H1 (cell line): ENCODE measurements around the gene PNMA8C. TPM values are rescaled to one million over a fixed set of nuclear protein-coding genes. Genes with fewer than 3 reads are reported as not detected.

Experiments
- CTCF ChIA-PET: fragments of 300-600 bp; sonication (Branson Sonifier 250); formaldehyde crosslinking; loops from one replicate; lab custom pipeline; 2021; ENCODE audit not compliant: partially characterized antibody; lab: Charles Lee
- POLR2A ChIA-PET: fragments of 300-600 bp; sonication (Branson Sonifier 250); formaldehyde crosslinking; loops from one replicate; lab custom pipeline; 2021; ENCODE audit warnings: inconsistent platforms; ENCODE audit not compliant: partially characterized antibody; lab: Charles Lee
- DNase-seq, 2 experiments: peaks; one replicate each; pipeline versions ENCODE4 v3.0.0 to v3.0.0-alpha.2; 2010 to 2022; ENCODE audit warnings: low spot score in 2 of 2, low read depth in 1 of 2, mixed read lengths in 1 of 2
- FAIRE-seq: peaks from 2 replicates; lab custom pipeline; 2011; peaks lifted over from hg19 to GRCh38; lab: Jason Lieb, UNC
- H2AFZ ChIP-seq: 2 replicates; pipeline ENCODE4 v1.8.1; 2012; ENCODE audit warnings: low read length, inconsistent platforms
- H2AK5ac ChIP-seq: 2 replicates; pipeline ENCODE4 v1.6.1; 2013; ENCODE audit warnings: low read depth, low read length
- H2BK120ac ChIP-seq: replicated peaks from 2 replicates; pipeline ENCODE3; 2013; ENCODE audit warnings: low read depth, low read length, inconsistent platforms
- H2BK12ac ChIP-seq: 2 replicates; pipeline ENCODE4 v1.6.1; 2013; ENCODE audit warnings: low read depth, low read length
- H2BK15ac ChIP-seq: 2 replicates; pipeline ENCODE4 v1.6.1; 2013; ENCODE audit warnings: low read length
- H2BK20ac ChIP-seq: 2 replicates; pipeline ENCODE4 v1.6.1; 2013; ENCODE audit warnings: low read length
- H2BK5ac ChIP-seq: 2 replicates; pipeline ENCODE4 v1.6.1; 2013; ENCODE audit warnings: low read depth, low read length
- H3K14ac ChIP-seq: 2 replicates; pipeline ENCODE4 v1.6.1; 2013; ENCODE audit warnings: inconsistent platforms; ENCODE audit not compliant: insufficient read length
- H3K18ac ChIP-seq: 2 replicates; pipeline ENCODE4 v1.6.1; 2013; ENCODE audit warnings: low read length; ENCODE audit errors: extremely low read depth
- H3K23ac ChIP-seq: 2 replicates; pipeline ENCODE4 v1.6.1; 2013; ENCODE audit warnings: inconsistent platforms; ENCODE audit not compliant: insufficient read length
- H3K23me2 ChIP-seq: 2 replicates; pipeline ENCODE4 v1.6.1; 2013; ENCODE audit warnings: low read depth, low read length
- H3K27ac ChIP-seq: 2 replicates; pipeline ENCODE4 v1.6.1; 2011; ENCODE audit warnings: low read depth, low read length, inconsistent platforms
- H3K27me3 ChIP-seq, 4 experiments: replicated peaks in 1 of 4; 1 replicate in 1 of 4; 2 replicates in 3 of 4; pipeline versions ENCODE4 v1.6.1 to v1.8.1; 2011 to 2013; ENCODE audit warnings: low read length in 3 of 4, mild to moderate bottlenecking in 3 of 4, inconsistent platforms in 2 of 4, mixed read lengths in 2 of 4, moderate library complexity in 1 of 4; ENCODE audit not compliant: control insufficient read depth in 3 of 4, insufficient read depth in 3 of 4; ENCODE audit errors: extremely low read depth in 1 of 4
- H3K36me3 ChIP-seq, 4 experiments: 2 replicates each; pipeline versions ENCODE4 v1.6.1 to v1.8.1; 2011 to 2013; ENCODE audit warnings: mild to moderate bottlenecking in 4 of 4, low read length in 3 of 4, moderate library complexity in 2 of 4, control low read depth in 1 of 4, inconsistent platforms in 1 of 4; ENCODE audit not compliant: insufficient read depth in 4 of 4, control insufficient read depth in 2 of 4
- H3K4ac ChIP-seq: replicated peaks from 2 replicates; pipeline ENCODE3; 2013; ENCODE audit warnings: low read length, low read depth, mixed read lengths, inconsistent platforms; ENCODE audit not compliant: insufficient read length
- H3K4me1 ChIP-seq, 4 experiments: replicated peaks in 1 of 4; 1 replicate in 1 of 4; 2 replicates in 3 of 4; pipeline versions ENCODE4 v1.6.1 to v1.8.1; 2011 to 2013; ENCODE audit warnings: low read length in 3 of 4, inconsistent platforms in 2 of 4, mixed read lengths in 1 of 4; ENCODE audit not compliant: insufficient read depth in 4 of 4, control insufficient read depth in 3 of 4
- H3K4me2 ChIP-seq, 2 experiments: 2 replicates each; pipeline versions ENCODE4 v1.6.1 to v1.8.1; 2011 to 2013; ENCODE audit warnings: low read depth in 2 of 2, low read length in 2 of 2, control low read depth in 1 of 2, inconsistent platforms in 1 of 2, mild to moderate bottlenecking in 1 of 2; ENCODE audit not compliant: insufficient read depth in 1 of 2
- H3K4me3 ChIP-seq, 4 experiments: fragments of 200-600, 300-600 bp in 1 of 4; sonication (generic), shearing (Covaris generic), sonication (Bioruptor Twin) in 1 of 4; 2 replicates each; pipeline versions ENCODE4 v1.5.1 to v1.8.1; 2011 to 2016; ENCODE audit warnings: low read length in 4 of 4, low read depth in 3 of 4, control low read depth in 2 of 4, inconsistent platforms in 2 of 4, mild to moderate bottlenecking in 2 of 4, mixed read lengths in 1 of 4, moderate library complexity in 1 of 4; ENCODE audit not compliant: insufficient read depth in 2 of 4; ENCODE audit errors: extremely low read depth in 1 of 4
- H3K56ac ChIP-seq: replicated peaks from 2 replicates; pipeline ENCODE3; 2013; ENCODE audit warnings: low read depth, mild to moderate bottlenecking, mixed read lengths, low read length, inconsistent platforms; ENCODE audit not compliant: insufficient read length
- H3K79me1 ChIP-seq: 2 replicates; pipeline ENCODE4 v1.6.1; 2013; ENCODE audit warnings: low read depth, low read length, control low read depth
- H3K79me2 ChIP-seq, 2 experiments: 2 replicates each; pipeline versions ENCODE4 v1.6.1 to v1.8.1; 2012 to 2013; ENCODE audit warnings: low read length in 2 of 2, mild to moderate bottlenecking in 2 of 2, inconsistent platforms in 1 of 2; ENCODE audit not compliant: insufficient read depth in 2 of 2, control insufficient read depth in 1 of 2
- H3K9ac ChIP-seq, 4 experiments: replicated peaks in 1 of 4; 1 replicate in 1 of 4; 2 replicates in 3 of 4; pipeline versions ENCODE4 v1.6.1 to v1.8.1; 2011 to 2013; ENCODE audit warnings: low read depth in 3 of 4, low read length in 3 of 4, control low read depth in 2 of 4, mild to moderate bottlenecking in 2 of 4, moderate library complexity in 2 of 4, inconsistent platforms in 1 of 4; ENCODE audit errors: extremely low read depth in 1 of 4
- H3K9me3 ChIP-seq, 2 experiments: 2 replicates each; pipeline versions ENCODE4 v1.6.1 to v1.8.1; 2012 to 2013; ENCODE audit warnings: mild to moderate bottlenecking in 2 of 2, moderate library complexity in 2 of 2, control low read depth in 1 of 2, inconsistent platforms in 1 of 2, low read depth in 1 of 2, low read length in 1 of 2, mixed read lengths in 1 of 2; ENCODE audit not compliant: insufficient read depth in 2 of 2
- H4K20me1 ChIP-seq, 2 experiments: replicated peaks in 1 of 2; 2 replicates each; pipeline versions ENCODE3 to v1.8.1; 2011 to 2013; ENCODE audit warnings: inconsistent platforms in 2 of 2, low read length in 2 of 2, mild to moderate bottlenecking in 1 of 2; ENCODE audit not compliant: insufficient read depth in 2 of 2, control insufficient read depth in 1 of 2
- H4K5ac ChIP-seq: 2 replicates; pipeline ENCODE4 v1.6.1; 2013; ENCODE audit warnings: low read length, low read depth, mixed read lengths, inconsistent platforms; ENCODE audit not compliant: insufficient read length
- H4K8ac ChIP-seq: 2 replicates; pipeline ENCODE4 v1.8.0; 2013; ENCODE audit warnings: mild to moderate bottlenecking, moderate library complexity, low read length, inconsistent platforms; ENCODE audit not compliant: insufficient read depth; ENCODE audit errors: extremely low read depth
- H4K91ac ChIP-seq: replicated peaks from 2 replicates; pipeline ENCODE3; 2013; ENCODE audit warnings: low read length, mixed read lengths, inconsistent platforms; ENCODE audit not compliant: insufficient read length
- CEBPB ChIP-seq: IDR thresholded peaks from 2 replicates; pipeline ENCODE4 v1.6.1; 2012; ENCODE audit warnings: low read depth, low read length
- CHD1 ChIP-seq: IDR thresholded peaks from 2 replicates; pipeline ENCODE4 v1.6.1; 2012; ENCODE audit warnings: low read depth, low read length, improper control_type of control experiment
- CHD2 ChIP-seq: IDR thresholded peaks from 2 replicates; pipeline ENCODE4 v1.6.1; 2012; ENCODE audit warnings: low read length, improper control_type of control experiment
- CREB1 ChIP-seq: IDR thresholded peaks from 2 replicates; pipeline ENCODE4 v1.6.1; 2012; ENCODE audit warnings: inconsistent platforms
- EGR1 ChIP-seq: IDR thresholded peaks from 2 replicates; pipeline ENCODE4 v1.6.1; 2011; ENCODE audit warnings: low read depth, low read length, borderline replicate concordance
- EP300 ChIP-seq, 2 experiments: IDR thresholded peaks; 1 replicate in 1 of 2; 2 replicates in 1 of 2; pipeline ENCODE4 v1.6.1; 2011 to 2012; ENCODE audit warnings: low read depth in 2 of 2, low read length in 2 of 2, mild to moderate bottlenecking in 2 of 2, borderline replicate concordance in 1 of 2, inconsistent platforms in 1 of 2, moderate library complexity in 1 of 2
- JUN ChIP-seq: IDR thresholded peaks from 2 replicates; pipeline ENCODE4 v1.6.1; 2011; ENCODE audit warnings: low read depth, mild to moderate bottlenecking, improper control_type of control experiment, low read length
- KDM4A ChIP-seq: IDR thresholded peaks from one replicate; pipeline ENCODE4 v1.7.1; 2012; ENCODE audit warnings: low read depth, mild to moderate bottlenecking, moderate library complexity, low read length, inconsistent platforms; ENCODE audit not compliant: severe bottlenecking
- RBBP5 ChIP-seq: IDR thresholded peaks from 2 replicates; pipeline ENCODE4 v1.7.1; 2012; ENCODE audit warnings: low read depth, mild to moderate bottlenecking, inconsistent platforms, low read length, moderate library complexity, borderline replicate concordance
- RNF2 ChIP-seq: fragments of 200-900, 300-1000 bp; sonication (generic); IDR thresholded peaks from 2 replicates; pipeline ENCODE4 v1.7.1; 2016; ENCODE audit warnings: borderline replicate concordance, low read depth, mild to moderate bottlenecking, antibody characterized with exemption, low read length; ENCODE audit not compliant: poor library complexity, severe bottlenecking; ENCODE audit errors: missing control alignments
- SP2 ChIP-seq: IDR thresholded peaks from 2 replicates; pipeline ENCODE4 v1.6.1; 2012; ENCODE audit warnings: mild to moderate bottlenecking, low read length, inconsistent platforms
- SP4 ChIP-seq: IDR thresholded peaks from 2 replicates; pipeline ENCODE4 v1.6.1; 2012; ENCODE audit warnings: low read length, inconsistent platforms
- TCF12 ChIP-seq: IDR thresholded peaks from 2 replicates; pipeline ENCODE4 v1.6.1; 2011; ENCODE audit warnings: low read depth, mild to moderate bottlenecking, low read length
- WGBS, 2 experiments: shearing (Covaris generic) in 1 of 2; methylation state at CpG; one replicate each; pipeline versions ENCODE4 v1.1.6 to v1.1.7; 2013 to 2015; ENCODE audit warnings: low lambda C conversion rate in 2 of 2, mixed read lengths in 2 of 2, inconsistent platforms in 1 of 2, low coverage in 1 of 2, missing lambda C conversion rate in 1 of 2; ENCODE audit not compliant: insufficient replicate concordance in 2 of 2, insufficient coverage in 1 of 2, insufficient read length in 1 of 2; ENCODE audit errors: extremely low coverage in 1 of 2, missing lambda C conversion rate in 1 of 2; 5-methylcytosine and 5-hydroxymethylcytosine counted together
- polyA plus RNA-seq, 7 experiments: library from polyadenylated mRNA; depleted of rRNA in 3 of 7; stranded (reverse) in 5 of 7; unstranded in 2 of 7; fragments of >200 nt in 5 of 7; fragments of 200-250 nt in 2 of 7; gene quantifications; 1 replicate in 5 of 7; 2 replicates in 1 of 7; 4 replicates in 1 of 7; pipeline versions ENCODE4 v1.2.1 to v1.2.3, GENCODE V29; 2011 to 2013; ENCODE audit warnings: missing spikeins in 2 of 7, mixed read lengths in 2 of 7
- total RNA-seq: library from RNA; stranded (reverse); fragmentation: NEBNext Ultra II Directional; extraction: Animal tissue kit (Norgen Biotek cat#: 25700); gene quantifications from 2 replicates; pipeline ENCODE4 v1.2.1, GENCODE V29; 2021

The PNMA8C gene
- total and polyA plus RNA-seq, 2 of the 8 experiments (the other 6 are each of a cell fraction or from before 2014, with no cell fraction given): 0.53 to 1.8 TPM

DNA sequence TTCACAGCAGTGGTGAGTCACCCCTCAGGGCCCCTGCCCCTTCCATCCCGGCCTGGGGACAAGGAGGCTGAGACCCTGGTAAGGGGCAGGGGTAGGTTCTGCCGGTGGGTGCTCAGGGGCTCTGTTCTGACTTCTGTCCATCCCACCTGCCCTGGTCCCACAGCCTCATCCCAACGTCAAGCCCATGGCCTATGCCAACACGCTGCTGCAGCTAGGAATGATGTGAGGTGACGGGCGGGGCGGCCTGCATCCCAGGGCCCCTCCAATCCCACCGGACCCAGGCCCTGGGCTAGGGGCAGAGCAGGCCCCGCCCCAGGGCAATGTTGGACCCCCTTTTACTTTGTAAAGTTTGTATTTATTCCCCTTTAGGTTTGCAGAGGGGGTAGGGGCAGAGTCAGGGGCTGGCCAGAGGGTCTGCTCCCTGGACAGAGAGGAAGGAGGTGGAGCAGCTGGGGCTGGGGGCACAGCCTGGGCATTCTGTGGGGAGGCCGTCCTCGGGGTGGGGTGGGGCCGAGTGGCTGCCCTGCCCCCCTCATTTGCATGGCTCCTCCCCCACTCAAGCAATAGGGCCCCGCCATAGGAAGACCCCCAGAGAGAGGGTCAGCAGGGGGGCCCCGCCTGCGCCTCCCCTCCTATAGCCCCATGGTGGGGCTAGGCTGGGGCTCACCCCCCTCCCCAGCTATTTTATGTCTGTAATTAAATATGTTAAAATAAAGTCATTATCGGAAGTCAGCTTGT, 38.4 kb downstream of the PNMA8C start:
- Histone ChIP-seq H3K4me1 (no peaks in the 10 kb centered on the region; a peak in 2 of 7 replicates), H2AK5ac (no peak overlapping the region), H3K36me3 (peaks cover 7 to 50% (median 40%) of the 10 kb centered on the region in 4 experiments; a peak in 6 of 8 replicates), H3K18ac (no peak overlapping the region), H3K14ac (no peak overlapping the region), H3K9ac (no peak overlapping the region), H3K27me3 (no peaks in the 10 kb centered on the region), H2BK12ac (no peak overlapping the region), H3K79me1 (no peaks in the 10 kb centered on the region; the same call in 1 of the 2 replicates), H3K4me2 (no peak overlapping the region), H3K79me2 (no peaks in the 10 kb centered on the region), H3K9me3 (no peaks in the 10 kb centered on the region; a peak in 1 of 4 replicates), H2BK120ac (no peak overlapping the region), H2BK15ac (no peak overlapping the region), H4K20me1 (peaks cover 0 to 9% of the 10 kb centered on the region in 2 experiments), H3K23ac (no peak overlapping the region), H4K5ac (no peak overlapping the region), H2AFZ (no peak overlapping the region), H4K8ac (no peak overlapping the region), H2BK5ac (no peak overlapping the region), H3K23me2 (no peaks in the 10 kb centered on the region), H3K4me3 (no peak overlapping the region), H3K4ac (no peak overlapping the region), H3K27ac (no peak overlapping the region), H3K56ac (no peak overlapping the region), H4K91ac (no peak overlapping the region), H2BK20ac (no peak overlapping the region)
- ChIA-PET POLR2A (interaction anchor here (1.0 to 1.7 kb wide), 3 partner anchors 20 to 106 kb away, joined by 4 to 7 read pairs (median 4); partner anchors contain the start of genes CCDC8 and PNMA8B), CTCF (interaction anchor here (0.9 to 3.9 kb wide), 11 partner anchors 9 to 126 kb away, joined by 3 to 15 read pairs (median 4); no protein-coding TSS in a partner anchor)
- no peak for FAIRE-seq
- no peak for DNase-seq
- 91% methylated on average over 7 of the region's 16 CpGs; no CpG with 5 or more reads in 1 of the 2 experiments for WGBS, 2 experiments
- no peak for TF ChIP-seq CREB1
- no peak for TF ChIP-seq CHD2
- no peak for TF ChIP-seq JUN
- TF ChIP-seq CHD1: no peak
- no peak for TF ChIP-seq SP4
- no peak for TF ChIP-seq EGR1
- TF ChIP-seq SP2: no peak
- TF ChIP-seq KDM4A: no peak
- TF ChIP-seq EP300 (IDR thresholded peaks at IDR 0.05; ENCODE audit: borderline replicate concordance in 1 of 2, low read depth in 2 of 2, low read length in 2 of 2): no peak
- no peak for TF ChIP-seq RBBP5
- no peak for TF ChIP-seq TCF12
- TF ChIP-seq RNF2: no peak
- no peak for TF ChIP-seq CEBPB
